HL-60/S4 (cell line): ENCODE results near the gene EEA1.

Experiments used
- in situ Hi-C: fragments of 300-500 bp; cut with MboI; formaldehyde crosslinking; loops from 2 replicates; pipeline ENCODE4 v1.14.3; 2022; ENCODE audit warnings: low sequenced_read_pairs

The EEA1 gene

GRCh38 chr12:92726850-92727249 is 202.2 kb downstream of the EEA1 start:
- in situ Hi-C loops = no loop called here

- in situ Hi-C loops = no loop called here
Observed at GRCh38 chr12:92722897-92723296, 206.2 kb downstream of the EEA1 start.

- in situ Hi-C loops = no loop called here
Observed at GRCh38 chr12:92721656-92722055, 207.4 kb downstream of the EEA1 start.

- in situ Hi-C loops = no loop called here
Observed at GRCh38 chr12:92721130-92721529, 208.0 kb downstream of the EEA1 start.
